ENCODE measurements around the gene ANG. TPM values are rescaled to one million over a fixed set of nuclear protein-coding genes. Genes with fewer than 3 reads are reported as not detected.
"Not testable (repeated sequence)": the region's sequence is repeated elsewhere in the genome, so short reads cannot be mapped to it uniquely, and the experiment has no call there.

ANG gene
- total and polyA plus RNA-seq, 5 experiments from 2014 or later = 0.17 to 0.70 (median 0.34) TPM; not detected in 2

DNA sequence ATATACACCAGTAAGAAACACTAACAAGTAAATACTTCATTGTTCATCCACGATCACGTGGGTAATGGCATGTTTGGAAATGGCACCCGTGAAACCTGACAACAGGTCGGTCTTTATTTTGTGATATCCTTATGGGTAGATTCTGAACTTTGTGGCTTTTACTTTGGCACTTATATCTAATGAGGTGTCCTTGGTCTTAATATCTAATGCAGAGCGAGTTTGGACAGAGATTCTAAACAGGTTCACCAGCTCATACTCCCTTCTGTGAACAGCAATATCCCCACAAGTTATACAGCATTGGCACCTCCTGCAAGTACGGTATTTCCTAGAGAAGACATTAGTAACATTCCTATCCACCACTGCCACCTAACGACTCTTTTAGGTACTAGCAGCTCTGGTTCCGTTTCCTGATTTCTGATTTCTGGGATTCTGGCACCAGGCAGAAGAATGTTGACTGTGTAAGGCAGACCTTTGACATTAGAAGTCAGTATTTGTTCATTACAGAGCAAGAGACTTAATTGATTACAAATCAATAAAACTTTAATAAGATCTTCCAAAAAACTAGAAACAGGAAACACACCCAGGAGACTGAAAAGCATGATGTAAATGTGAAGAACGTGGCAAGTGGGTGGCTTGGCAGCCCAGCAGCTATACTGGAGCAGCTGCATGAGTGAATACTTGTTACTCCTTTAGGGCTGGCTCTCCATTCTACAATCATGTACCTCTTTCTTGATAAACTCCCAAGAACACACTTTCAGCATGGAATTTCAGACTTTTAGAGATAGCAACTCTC lies 2.5 kb downstream of the ANG start:
- peak overlapping the region in 2 of 10 donors; percentile 6 to 38 for H3K27ac Mint-ChIP-seq
- DNase-seq (peak in 8 of 10 donors; percentile 29 to 72 (median 59)), ATAC-seq (peak; percentile 93)
- H3K4me3 Mint-ChIP-seq = no peak overlapping the region
- no peaks in the 10 kb centered on the region for H3K9me3 Mint-ChIP-seq
- no peaks in the 10 kb centered on the region for H3K36me3 Mint-ChIP-seq
- H3K27me3 Mint-ChIP-seq = peaks cover 0 to 10% (median 2%) of the 10 kb centered on the region in 5 donors
- H3K4me1 Mint-ChIP-seq = peaks cover 2 to 7% (median 5%) of the 10 kb centered on the region in 4 donors
- POLR2A ChIA-PET = interaction anchor here (1.1 to 1.5 kb wide), 3 partner anchors 8 to 30 kb away, joined by 3 to 11 read pairs (median 4); no protein-coding TSS in a partner anchor

- POLR2A ChIA-PET = interaction anchor here (1.5 kb wide), 1 partner anchor 9 kb away, joined by 3 read pairs; no protein-coding TSS in a partner anchor
- DNase-seq (no peak), ATAC-seq (no peak)
- no peak overlapping the region for H3K4me3 Mint-ChIP-seq
- H3K27me3 Mint-ChIP-seq = peaks cover 0 to 10% (median 2%) of the 10 kb centered on the region in 5 donors
- H3K4me1 Mint-ChIP-seq = peaks cover 2 to 7% (median 5%) of the 10 kb centered on the region in 4 donors
- no peaks in the 10 kb centered on the region for H3K36me3 Mint-ChIP-seq
- no peaks in the 10 kb centered on the region for H3K9me3 Mint-ChIP-seq
- no peak overlapping the region for H3K27ac Mint-ChIP-seq
Observed at GRCh38 chr14:20692116-20692751, 3.7 kb downstream of the ANG start.

DNA sequence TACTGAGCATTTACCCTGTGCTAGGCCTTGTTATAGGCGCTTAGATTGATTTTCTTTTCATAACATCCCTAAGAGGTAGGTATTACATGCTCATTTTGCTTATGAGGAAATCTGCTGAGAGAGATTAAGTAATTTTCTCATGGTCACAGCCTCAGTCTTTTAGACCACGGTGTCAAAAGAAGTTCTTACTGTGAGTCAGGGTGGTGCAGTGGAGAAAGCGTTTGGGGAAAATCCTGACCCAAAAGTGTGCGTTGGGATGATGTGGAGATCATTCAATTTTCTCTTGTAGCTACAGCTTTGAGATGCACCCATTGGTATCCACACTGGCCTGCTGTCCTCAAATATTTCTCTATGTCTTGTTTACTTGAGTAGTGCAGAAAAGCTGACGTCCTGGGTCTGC lies 8.2 kb downstream of the ANG start:
- no peak for ATAC-seq
- Mint-ChIP-seq H3K27me3 (peaks cover 0 to 10% (median 2%) of the 10 kb centered on the region in 5 donors), H3K4me3 (no peak overlapping the region), H3K4me1 (peaks cover 0 to 6% (median 2%) of the 10 kb centered on the region in 4 donors), H3K9me3 (no peaks in the 10 kb centered on the region), H3K27ac (no peak overlapping the region), H3K36me3 (no peaks in the 10 kb centered on the region)
- DNase-seq = no peak
- POLR2A ChIA-PET = no interaction called here

DNA sequence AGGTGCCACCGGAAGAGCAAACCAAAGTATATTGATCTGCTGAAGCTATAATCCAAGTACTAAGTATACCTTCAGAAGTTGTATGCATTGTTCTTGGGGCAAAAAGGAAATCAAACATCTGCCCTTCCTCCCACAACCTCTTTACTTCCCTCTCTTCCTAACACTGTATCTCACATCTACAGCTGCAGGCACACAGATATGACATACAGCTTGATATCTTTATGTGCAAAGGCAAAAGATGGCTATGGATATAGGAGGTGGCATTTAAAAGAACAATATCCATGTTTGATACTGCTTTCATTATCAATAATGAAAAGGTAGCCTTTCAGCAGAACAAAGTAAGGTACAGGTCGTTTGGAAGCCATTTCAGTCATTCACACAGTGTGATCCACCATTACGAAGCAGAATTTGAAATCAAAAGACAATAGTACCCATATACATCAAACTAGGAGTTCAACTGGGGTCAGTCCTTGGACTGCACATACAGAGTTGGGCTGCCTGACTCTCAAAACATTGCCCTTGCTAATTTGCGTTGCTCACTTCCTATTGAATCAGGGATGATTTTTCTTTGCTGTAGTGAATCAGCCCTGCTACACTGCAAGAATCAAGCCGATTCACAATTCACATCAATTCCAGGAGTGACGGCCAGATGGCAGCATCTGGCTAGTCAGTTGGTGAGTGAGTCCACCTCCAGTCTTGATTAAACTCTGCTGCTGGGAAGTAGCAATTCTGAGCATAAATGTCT lies 8.9 kb downstream of the ANG start:
- H3K27ac Mint-ChIP-seq = peak overlapping the region in 1 of 10 donors; percentile 12
- peak; percentile 73 to 80 for ATAC-seq
- H3K4me3 Mint-ChIP-seq = no peak overlapping the region
- peaks cover 0 to 10% (median 2%) of the 10 kb centered on the region in 5 donors for H3K27me3 Mint-ChIP-seq
- H3K36me3 Mint-ChIP-seq = no peaks in the 10 kb centered on the region
- DNase-seq = peak; percentile 32 to 78 (median 56)
- POLR2A ChIA-PET = no interaction called here
- H3K9me3 Mint-ChIP-seq = no peaks in the 10 kb centered on the region
- peaks cover 0 to 6% (median 2%) of the 10 kb centered on the region in 4 donors for H3K4me1 Mint-ChIP-seq

GRCh38 chr14:20698018-20698329 lies 9.4 kb downstream of the ANG start:
- Mint-ChIP-seq H3K27ac (no peak overlapping the region), H3K36me3 (no peaks in the 10 kb centered on the region), H3K4me3 (no peak overlapping the region), H3K9me3 (no peaks in the 10 kb centered on the region), H3K27me3 (peaks cover 0 to 7% (median 2%) of the 10 kb centered on the region in 5 donors), H3K4me1 (peaks cover 0 to 6% (median 2%) of the 10 kb centered on the region in 4 donors)
- POLR2A ChIA-PET = no interaction called here
- ATAC-seq = no peak
- DNase-seq = no peak

DNA sequence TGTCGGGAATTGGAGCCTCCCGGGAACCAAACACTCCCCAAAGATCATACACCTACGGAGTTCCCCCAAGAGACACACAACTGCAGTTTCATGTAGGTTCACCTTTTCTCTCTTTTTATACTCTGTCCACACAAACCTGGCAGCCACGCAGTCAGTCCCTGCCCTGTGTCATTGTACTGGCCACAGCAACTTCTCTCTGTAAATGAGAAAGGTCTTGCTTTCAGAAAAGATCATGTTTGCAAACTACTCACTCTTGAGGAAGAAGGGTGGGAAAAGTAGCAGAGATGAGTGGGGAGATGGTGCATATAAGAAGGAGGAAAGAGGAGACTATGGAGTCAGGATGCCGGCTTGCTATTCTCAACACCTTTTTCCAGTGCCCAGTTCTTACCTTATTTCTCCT lies 10.4 kb downstream of the ANG start:
- H3K4me1 Mint-ChIP-seq = peaks cover 0 to 6% (median 2%) of the 10 kb centered on the region in 4 donors
- no peak overlapping the region for H3K4me3 Mint-ChIP-seq
- H3K9me3 Mint-ChIP-seq = no peaks in the 10 kb centered on the region
- peak overlapping the region in 1 of 10 donors; percentile 79 for H3K27ac Mint-ChIP-seq
- ATAC-seq (no peak), DNase-seq (no peak)
- POLR2A ChIA-PET = no interaction called here
- no peaks in the 10 kb centered on the region for H3K27me3 Mint-ChIP-seq
- no peaks in the 10 kb centered on the region for H3K36me3 Mint-ChIP-seq

GRCh38 chr14:20699931-20700330 lies 11.4 kb downstream of the ANG start:
- Mint-ChIP-seq H3K4me3 (no peak overlapping the region), H3K4me1 (peaks cover 0 to 6% (median 2%) of the 10 kb centered on the region in 4 donors), H3K27ac (no peak overlapping the region), H3K27me3 (no peaks in the 10 kb centered on the region), H3K9me3 (no peaks in the 10 kb centered on the region), H3K36me3 (no peaks in the 10 kb centered on the region)
- POLR2A ChIA-PET = no interaction called here
- ATAC-seq (no peak), DNase-seq (no peak)

DNA sequence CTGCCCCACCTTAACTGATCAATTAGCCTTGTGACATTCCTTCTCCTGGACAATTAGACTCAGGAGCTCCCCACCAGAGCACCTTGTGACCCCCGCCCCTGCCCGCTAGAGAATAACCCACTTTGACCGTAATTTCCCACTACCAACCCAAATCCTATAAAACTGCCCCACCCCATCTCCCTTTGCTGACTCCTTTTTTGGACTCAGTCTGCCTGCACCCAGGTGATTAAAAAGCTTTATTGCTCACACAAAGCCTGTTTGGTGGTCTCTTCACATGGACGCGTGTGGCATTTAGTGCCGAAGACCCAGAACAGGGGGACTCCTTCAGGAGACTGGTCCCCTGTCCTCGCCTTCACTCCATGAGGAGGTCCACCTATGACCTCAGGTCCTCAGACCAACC lies 12.4 kb downstream of the ANG start:
- H3K27ac Mint-ChIP-seq, H3K4me3 Mint-ChIP-seq, ATAC-seq, H3K36me3 Mint-ChIP-seq, DNase-seq, H3K27me3 Mint-ChIP-seq, POLR2A ChIA-PET, H3K4me1 Mint-ChIP-seq, H3K9me3 Mint-ChIP-seq: not testable (repeated sequence)

DNA sequence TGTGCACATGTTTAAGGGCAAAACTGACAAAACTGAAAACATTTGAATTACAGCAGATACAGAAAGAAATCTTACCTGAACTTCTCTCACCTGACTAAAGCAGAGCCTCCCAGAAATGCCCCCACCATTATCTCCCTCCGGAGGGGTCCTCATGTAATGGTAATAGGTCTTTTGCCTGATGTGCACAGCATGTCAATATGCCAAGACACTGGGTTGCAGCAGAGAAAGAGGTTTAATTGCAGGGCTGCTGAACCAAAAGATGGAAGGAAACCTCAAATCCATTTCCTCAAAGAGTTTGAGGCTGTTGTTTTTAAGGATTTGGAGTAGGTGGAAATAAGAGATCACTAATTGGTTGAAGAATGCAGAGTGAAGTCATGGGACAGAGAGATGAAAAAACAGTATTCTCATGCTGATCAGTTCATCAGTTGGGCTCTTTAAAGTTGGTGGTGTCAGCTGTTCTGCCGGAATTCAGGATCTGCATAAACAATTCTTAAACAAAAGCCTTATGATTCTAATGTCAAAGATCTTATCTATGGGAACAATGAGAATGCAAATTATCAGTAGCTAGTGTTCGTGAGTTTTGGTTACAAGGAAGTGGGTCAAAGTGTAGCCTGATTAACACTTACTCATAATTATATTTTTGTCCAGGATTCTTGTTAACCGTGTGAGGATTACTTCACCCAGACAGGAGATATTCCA lies 18.2 kb downstream of the ANG start:
- peaks cover 0 to 5% (median 0%) of the 10 kb centered on the region in 3 donors for H3K36me3 Mint-ChIP-seq

DNA sequence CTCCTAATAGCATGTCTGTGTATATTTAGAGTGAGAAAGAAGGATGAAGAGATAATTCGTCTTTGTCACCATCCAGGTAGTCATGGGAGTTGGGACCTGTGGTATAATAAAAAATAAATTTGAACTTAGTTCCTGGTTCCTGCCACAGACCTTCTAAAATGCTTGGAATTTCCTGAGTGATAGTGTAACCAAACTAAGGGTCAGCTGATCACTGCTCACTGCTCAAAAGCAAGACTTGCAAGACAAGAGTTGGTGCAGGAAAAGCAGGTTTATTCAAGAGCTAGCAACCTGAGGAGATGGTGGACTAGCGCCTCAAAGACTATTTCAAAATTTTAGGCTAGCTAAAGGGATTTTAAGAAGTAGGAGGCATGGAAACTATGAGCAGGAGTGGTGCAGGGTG lies 19.1 kb downstream of the ANG start:
- no peak overlapping the region for H3K4me3 Mint-ChIP-seq

More for the DNA sequence above, 18.2 kb downstream of the ANG start:
- Mint-ChIP-seq H3K9me3 (peaks cover 0 to 2% (median 0%) of the 10 kb centered on the region in 9 donors), H3K27me3 (peaks cover 0 to 5% (median 0%) of the 10 kb centered on the region in 5 donors), H3K4me1 (no peaks in the 10 kb centered on the region), H3K4me3 (no peak overlapping the region), H3K27ac (no peak overlapping the region)
- POLR2A ChIA-PET = no interaction called here
- ATAC-seq (no peak), DNase-seq (no peak)

GRCh38 chr14:20711261-20711660 lies 22.7 kb downstream of the ANG start:
- Mint-ChIP-seq H3K27ac (no peak overlapping the region), H3K36me3 (peaks cover 0 to 5% (median 0%) of the 10 kb centered on the region in 3 donors), H3K9me3 (peaks cover 0 to 2% (median 0%) of the 10 kb centered on the region in 9 donors), H3K27me3 (peaks cover 0 to 5% (median 0%) of the 10 kb centered on the region in 5 donors), H3K4me1 (peaks cover 3 to 19% (median 5%) of the 10 kb centered on the region in 4 donors), H3K4me3 (no peak overlapping the region)
- ATAC-seq (no peak), DNase-seq (no peak)
- POLR2A ChIA-PET = no interaction called here

More for the DNA sequence above, 19.1 kb downstream of the ANG start:
- DNase-seq (no peak), ATAC-seq (no peak)
- POLR2A ChIA-PET = no interaction called here
- H3K27ac Mint-ChIP-seq = no peak overlapping the region
- H3K4me1 Mint-ChIP-seq = no peaks in the 10 kb centered on the region
- H3K36me3 Mint-ChIP-seq = peaks cover 0 to 5% (median 0%) of the 10 kb centered on the region in 3 donors
- peaks cover 0 to 2% (median 0%) of the 10 kb centered on the region in 9 donors for H3K9me3 Mint-ChIP-seq
- peaks cover 0 to 5% (median 0%) of the 10 kb centered on the region in 5 donors for H3K27me3 Mint-ChIP-seq

DNA sequence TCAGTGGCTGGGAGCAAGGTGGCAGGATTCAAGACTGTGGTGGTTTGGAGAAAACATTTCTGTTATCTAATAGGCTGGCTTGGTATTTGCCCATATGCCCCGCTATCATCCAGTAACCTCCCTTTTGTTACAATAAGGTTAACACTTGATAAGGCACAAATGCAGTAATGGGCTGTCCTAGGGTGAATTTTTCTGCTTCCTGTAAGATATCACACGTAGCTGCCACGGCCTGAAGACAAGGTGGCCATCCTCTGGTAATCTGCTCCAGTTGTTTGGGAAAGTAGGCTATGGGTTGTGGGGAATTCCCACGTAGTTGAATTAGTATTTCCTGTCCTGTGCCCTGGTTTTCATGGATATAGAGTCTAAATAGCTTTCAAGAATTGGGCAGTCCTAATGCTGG lies 23.1 kb downstream of the ANG start:
- no peak for ATAC-seq
- H3K36me3 Mint-ChIP-seq = peaks cover 0 to 5% (median 0%) of the 10 kb centered on the region in 3 donors
- H3K4me3 Mint-ChIP-seq = no peak overlapping the region
- peaks cover 0 to 5% (median 0%) of the 10 kb centered on the region in 5 donors for H3K27me3 Mint-ChIP-seq
- H3K9me3 Mint-ChIP-seq = peaks cover 0 to 2% (median 0%) of the 10 kb centered on the region in 9 donors
- H3K4me1 Mint-ChIP-seq = peaks cover 3 to 22% (median 5%) of the 10 kb centered on the region in 4 donors
- POLR2A ChIA-PET = no interaction called here
- no peak for DNase-seq
- H3K27ac Mint-ChIP-seq = no peak overlapping the region

All from naive thymus-derived CD8-positive, alpha-beta T cell (primary cell).